ENCODE data around the gene KRTAP17-1.

GRCh38 chr17:41332239-41332638 lies 16.7 kb upstream of the KRTAP17-1 start:
- TF ChIP-seq POLR2AphosphoS5 (IDR thresholded peaks at IDR 0.05; ENCODE audit: low read depth, low read length) (no peak), TAF1 (IDR thresholded peaks at IDR 0.05; ENCODE audit: borderline replicate concordance, insufficient read depth, low read length) (no peak)
